ENCODE results near the gene SKI. TPM values are rescaled to one million over a fixed set of nuclear protein-coding genes. Genes with fewer than 3 reads are reported as not detected.

Gene SKI
- total and polyA plus RNA-seq, 2 of the 4 experiments (the other 2 are of a cell fraction), result 2.3 to 20.1 TPM

DNA sequence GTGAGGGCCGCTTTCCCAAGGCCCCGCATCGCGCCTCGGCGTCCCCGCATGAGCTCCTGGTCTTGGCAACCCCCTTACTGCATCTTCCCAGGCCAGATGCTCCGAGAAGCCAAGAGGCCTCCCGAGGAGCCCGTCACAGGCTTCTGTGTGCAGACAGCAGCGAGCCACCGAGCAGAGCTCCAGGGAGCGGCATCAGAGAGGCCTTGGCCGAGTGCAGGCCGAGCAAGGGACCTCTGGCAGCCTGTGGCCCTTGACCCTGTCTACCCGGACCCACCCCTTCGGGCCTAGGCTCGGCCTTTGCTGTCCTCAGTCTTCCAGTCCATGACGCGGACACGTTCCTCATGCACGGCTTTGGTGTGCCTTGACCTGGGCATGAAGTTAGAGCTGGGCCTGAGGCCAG is 99.7 kb downstream of the SKI start:
- H2AK5ac ChIP-seq (ENCODE audit: low read depth, low read length), result no peak overlapping the region
- 92% methylated on average over 14 of the region's 22 CpGs; no CpG with 5 or more reads in 1 of the 2 experiments for WGBS, 2 experiments (ENCODE audit: extremely low coverage in 2 of 2, insufficient read length in 1 of 2)
- no peak overlapping the region for H3K4me3 ChIP-seq (ENCODE audit: insufficient read depth, low read depth, low read length)
- no peak overlapping the region for H3K27ac ChIP-seq (ENCODE audit: insufficient read depth, low read length)
- H3K14ac ChIP-seq (replicated peaks; ENCODE audit: low read depth, low read length), result no peak overlapping the region
- no peak overlapping the region for H4K8ac ChIP-seq (ENCODE audit: low read depth in 2 of 2, low read length in 2 of 2)
- DNase-seq (no peak), ATAC-seq (ENCODE audit: low read depth) (no peak)
- H2AK9ac ChIP-seq (replicated peaks; ENCODE audit: low read depth, low read length, poor library complexity), result no peak overlapping the region
- peaks cover 9% of the 10 kb centered on the region for H3K9me3 ChIP-seq (ENCODE audit: control insufficient read depth, insufficient read depth, low read length)
- no peak overlapping the region for H2AFZ ChIP-seq (replicated peaks; ENCODE audit: low read length, poor library complexity)
- no peak overlapping the region for H2BK20ac ChIP-seq (ENCODE audit: low read depth, low read length)
- H3K9me1 ChIP-seq (ENCODE audit: insufficient read depth, low read length), result peaks cover 5% of the 10 kb centered on the region; the same call in 1 of the 2 replicates
- H2BK5ac ChIP-seq (ENCODE audit: low read depth, low read length, poor library complexity, severe bottlenecking), result no peak overlapping the region
- no peak overlapping the region for H2BK15ac ChIP-seq (ENCODE audit: low read depth, low read length)
- H2BK120ac ChIP-seq (ENCODE audit: low read depth, low read length), result no peak overlapping the region
- H3K4ac ChIP-seq (ENCODE audit: low read depth, low read length), result no peak overlapping the region
- ChIA-PET POLR2A (ENCODE audit: unreplicated experiment) (no interaction called here), CTCF (no interaction called here)
- BruUV-seq (replicated peaks), result no TSS peak
- no peak overlapping the region for H4K5ac ChIP-seq (ENCODE audit: low read depth, low read length)
- intact Hi-C loops (cut with micrococcal nuclease) (no loop called here), dilution Hi-C loops (cut with HindIII; ENCODE audit: low sequenced_read_pairs, unreplicated experiment) (no loop called here), in situ Hi-C loops (cut with MboI; ENCODE audit: low sequenced_read_pairs) (no loop called here)
- H3K4me2 ChIP-seq (ENCODE audit: low read depth, low read length), result no peak overlapping the region
- H3K18ac ChIP-seq (ENCODE audit: low read depth, low read length), result no peak overlapping the region
- no peaks in the 10 kb centered on the region for H3K36me3 ChIP-seq (ENCODE audit: control insufficient read depth, insufficient read depth, low read length)
- H3K4me1 ChIP-seq (ENCODE audit: control insufficient read depth, insufficient read depth, low read length), result peaks cover 11% of the 10 kb centered on the region
- no peak overlapping the region for H3K23ac ChIP-seq (ENCODE audit: low read depth, low read length)
- no peak overlapping the region for H3K56ac ChIP-seq (ENCODE audit: extremely low read depth, insufficient read depth, low read length)
- H4K20me1 ChIP-seq (ENCODE audit: insufficient read depth, low read length), result no peaks in the 10 kb centered on the region
- no peaks in the 10 kb centered on the region; a peak in 1 of 4 replicates for H3K79me1 ChIP-seq (ENCODE audit: low read depth in 1 of 2, low read length in 2 of 2)
- H3K9ac ChIP-seq (ENCODE audit: low read depth, low read length), result no peak overlapping the region
- no peak overlapping the region for H4K91ac ChIP-seq (ENCODE audit: insufficient read depth, low read depth, low read length)
- peaks cover 6% of the 10 kb centered on the region; the same call in 1 of the 2 replicates for H3K27me3 ChIP-seq (ENCODE audit: control insufficient read depth, insufficient read depth, low read length)
- no peak for TF ChIP-seq ELK1 (IDR thresholded peaks at IDR 0.05; ENCODE audit: borderline replicate concordance, low read depth, low read length)
- no peak for TF ChIP-seq RCOR1 (IDR thresholded peaks at IDR 0.05; ENCODE audit: insufficient replicate concordance, low read length)
- TF ChIP-seq BHLHE40 (IDR thresholded peaks at IDR 0.05; ENCODE audit: low read depth, low read length), result no peak
- no peak for TF ChIP-seq RAD21 (IDR thresholded peaks at IDR 0.05; ENCODE audit: low read length)
- no peak for TF ChIP-seq MAFK (IDR thresholded peaks at IDR 0.05; ENCODE audit: low read depth, low read length)
- no peak for TF ChIP-seq NFE2L2 (IDR thresholded peaks at IDR 0.05; ENCODE audit: low read depth, low read length)
- no peak for TF ChIP-seq MAZ (IDR thresholded peaks at IDR 0.05; ENCODE audit: borderline replicate concordance, low read depth, low read length)
- no peak for TF ChIP-seq RFX5 (IDR thresholded peaks at IDR 0.05; ENCODE audit: low read depth, low read length)
- no peak for TF ChIP-seq CHD1 (IDR thresholded peaks at IDR 0.05; ENCODE audit: low read depth, low read length)
- TF ChIP-seq, protein P1, sequence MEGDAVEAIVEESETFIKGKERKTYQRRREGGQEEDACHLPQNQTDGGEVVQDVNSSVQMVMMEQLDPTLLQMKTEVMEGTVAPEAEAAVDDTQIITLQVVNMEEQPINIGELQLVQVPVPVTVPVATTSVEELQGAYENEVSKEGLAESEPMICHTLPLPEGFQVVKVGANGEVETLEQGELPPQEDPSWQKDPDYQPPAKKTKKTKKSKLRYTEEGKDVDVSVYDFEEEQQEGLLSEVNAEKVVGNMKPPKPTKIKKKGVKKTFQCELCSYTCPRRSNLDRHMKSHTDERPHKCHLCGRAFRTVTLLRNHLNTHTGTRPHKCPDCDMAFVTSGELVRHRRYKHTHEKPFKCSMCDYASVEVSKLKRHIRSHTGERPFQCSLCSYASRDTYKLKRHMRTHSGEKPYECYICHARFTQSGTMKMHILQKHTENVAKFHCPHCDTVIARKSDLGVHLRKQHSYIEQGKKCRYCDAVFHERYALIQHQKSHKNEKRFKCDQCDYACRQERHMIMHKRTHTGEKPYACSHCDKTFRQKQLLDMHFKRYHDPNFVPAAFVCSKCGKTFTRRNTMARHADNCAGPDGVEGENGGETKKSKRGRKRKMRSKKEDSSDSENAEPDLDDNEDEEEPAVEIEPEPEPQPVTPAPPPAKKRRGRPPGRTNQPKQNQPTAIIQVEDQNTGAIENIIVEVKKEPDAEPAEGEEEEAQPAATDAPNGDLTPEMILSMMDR (conservative IDR thresholded peaks at IDR 0.05; ENCODE audit: low read depth, low read length), result no peak
- no peak for TF ChIP-seq MXI1 (IDR thresholded peaks at IDR 0.05; ENCODE audit: borderline replicate concordance, low read depth, low read length)
- TF ChIP-seq SMC3 (IDR thresholded peaks at IDR 0.05; ENCODE audit: low read depth, low read length), result no peak
- TF ChIP-seq FOS (IDR thresholded peaks at IDR 0.05; ENCODE audit: low read depth, low read length), result no peak
- no peak for TF ChIP-seq USF2 (IDR thresholded peaks at IDR 0.05; ENCODE audit: low read depth, low read length)
